T-cell (primary cell): ENCODE data around the gene TOX3. TPM values are rescaled to one million over a fixed set of nuclear protein-coding genes. Genes with fewer than 3 reads are reported as not detected.

ENCODE experiments used
- ATAC-seq, 4 experiments: fragments of 200-7000 bp in 3 of 4; fragments of 150-1000 bp in 1 of 4; cut with Tn5 transposase; replicated peaks in 1 of 4; 1 replicate in 3 of 4; 2 replicates in 1 of 4; pipeline ENCODE4 v1.10.0; 2021; ENCODE audit warnings: moderate library complexity in 3 of 4, mild to moderate bottlenecking in 2 of 4, moderate number of reproducible peaks in 1 of 4
- CTCF ChIA-PET, 2 donors: fragments of 300-600 bp; sonication (Branson Sonifier 250); formaldehyde crosslinking; loops; one replicate each; lab custom pipeline; 2022; ENCODE audit warnings: antibody characterized with exemption in 2 of 2; lab: Charles Lee
- POLR2A ChIA-PET, 2 donors: fragments of 300-600 bp; sonication (Branson Sonifier 250); formaldehyde crosslinking; loops; one replicate each; lab custom pipeline; 2022; ENCODE audit warnings: antibody characterized with exemption in 2 of 2; lab: Charles Lee
- DNase-seq, 35 experiments: peaks; one replicate each; pipeline versions ENCODE4 v3.0.0 to v3.0.0-alpha.2; 2013 to 2023
- H3K27ac ChIP-seq: one replicate; pipeline ENCODE4 v1.5.1; 2013; ENCODE audit warnings: low read length
- H3K27me3 ChIP-seq, 2 experiments: replicated peaks in 1 of 2; 1 replicate in 1 of 2; 2 replicates in 1 of 2; pipeline versions ENCODE4 v1.6.1 to v1.7.0; 2013; ENCODE audit warnings: low read length in 1 of 2, mixed read lengths in 1 of 2; ENCODE audit not compliant: control insufficient read depth in 2 of 2, insufficient read depth in 2 of 2; ENCODE audit errors: extremely low read depth in 1 of 2
- H3K36me3 ChIP-seq, 2 donors: 1 replicate in 1 of 2; 2 replicates in 1 of 2; pipeline versions ENCODE4 v1.6.1 to v1.7.0; 2013; ENCODE audit warnings: low read length in 1 of 2; ENCODE audit not compliant: control insufficient read depth in 2 of 2, insufficient read depth in 1 of 2; ENCODE audit errors: extremely low read depth in 1 of 2
- H3K4me1 ChIP-seq, 2 experiments: 1 replicate in 1 of 2; 2 replicates in 1 of 2; pipeline versions ENCODE4 v1.6.1 to v1.7.0; 2013; ENCODE audit warnings: low read length in 2 of 2, mixed read lengths in 1 of 2; ENCODE audit not compliant: insufficient read depth in 2 of 2, control insufficient read depth in 1 of 2; ENCODE audit errors: extremely low read depth in 1 of 2
- H3K4me3 ChIP-seq, 2 donors: 1 replicate in 1 of 2; 2 replicates in 1 of 2; pipeline versions ENCODE4 v1.5.1 to v1.7.0; 2013; ENCODE audit warnings: mild to moderate bottlenecking in 2 of 2, low read length in 1 of 2, moderate library complexity in 1 of 2; ENCODE audit not compliant: control insufficient read depth in 1 of 2; ENCODE audit errors: extremely low read depth in 1 of 2
- H3K9me3 ChIP-seq: 2 replicates; pipeline ENCODE4 v1.7.0; 2013
- H3K27ac Mint-ChIP-seq, 2 donors: one replicate each; pipeline ENCODE4 v1.8.0; 2020 to 2021; ENCODE audit warnings: mild to moderate bottlenecking in 2 of 2, mixed read lengths in 2 of 2
- H3K27me3 Mint-ChIP-seq, 2 donors: one replicate each; pipeline ENCODE4 v1.8.0; 2021 to 2022; ENCODE audit warnings: mixed read lengths in 2 of 2
- H3K36me3 Mint-ChIP-seq: one replicate; pipeline ENCODE4 v1.8.0; 2021; ENCODE audit warnings: mixed read lengths
- H3K4me1 Mint-ChIP-seq, 3 donors: one replicate each; pipeline ENCODE4 v1.8.0; 2020 to 2022; ENCODE audit warnings: mixed read lengths in 3 of 3, mild to moderate bottlenecking in 1 of 3
- H3K4me3 Mint-ChIP-seq, 3 donors: one replicate each; pipeline ENCODE4 v1.8.0; 2020 to 2022; ENCODE audit warnings: mild to moderate bottlenecking in 3 of 3, mixed read lengths in 3 of 3, moderate library complexity in 3 of 3
- H3K9me3 Mint-ChIP-seq, 3 donors: one replicate each; pipeline ENCODE4 v1.8.0; 2020 to 2022; ENCODE audit warnings: mixed read lengths in 3 of 3
- WGBS: methylation state at CpG from one replicate; pipeline ENCODE4 v1.1.5; 2013; ENCODE audit warnings: missing lambda C conversion rate; ENCODE audit not compliant: insufficient coverage; 5-methylcytosine and 5-hydroxymethylcytosine counted together
- total RNA-seq, 35 experiments: library from RNA in 6 of 35; stranded (reverse) in 6 of 35; fragments of 120-200 nt in 1 of 35; gene quantifications; one replicate each; pipeline versions ENCODE4 v1.2.1 to v1.2.4 and lab custom pipeline; 2013 to 2026

The TOX3 gene
- total RNA-seq, 5 donors from 2014 or later (not counting 1 experiment from before 2014, with no cell fraction given) = 0.09 to 0.10 TPM; not detected in 3

GRCh38 chr16:52529226-52529625 lies 17.7 kb downstream of the TOX3 start:
- no peak overlapping the region for H3K4me3 ChIP-seq
- no peaks in the 10 kb centered on the region for H3K4me1 ChIP-seq
- CTCF ChIA-PET = no interaction called here
- H3K4me3 Mint-ChIP-seq = no peak overlapping the region
- peaks cover 0 to 11% (median 0%) of the 10 kb centered on the region in 3 donors for H3K9me3 Mint-ChIP-seq
- no peaks in the 10 kb centered on the region for H3K36me3 Mint-ChIP-seq
- H3K27me3 ChIP-seq = no peaks in the 10 kb centered on the region
- H3K27ac Mint-ChIP-seq = no peak overlapping the region
- no peaks in the 10 kb centered on the region for H3K36me3 ChIP-seq
- DNase-seq (no peak), ATAC-seq (no peak)
- no peaks in the 10 kb centered on the region for H3K27me3 Mint-ChIP-seq
- no peak overlapping the region for H3K27ac ChIP-seq
- no CpG with 5 or more reads among the region's 1 CpG for WGBS
- POLR2A ChIA-PET = no interaction called here
- no peaks in the 10 kb centered on the region for H3K9me3 ChIP-seq
- H3K4me1 Mint-ChIP-seq = no peaks in the 10 kb centered on the region

- ATAC-seq (no peak), DNase-seq (no peak)
- Histone ChIP-seq H3K4me3 (no peak overlapping the region), H3K27me3 (no peaks in the 10 kb centered on the region), H3K27ac (no peak overlapping the region), H3K36me3 (no peaks in the 10 kb centered on the region), H3K4me1 (no peaks in the 10 kb centered on the region), H3K9me3 (no peaks in the 10 kb centered on the region)
- ChIA-PET CTCF (no interaction called here), POLR2A (no interaction called here)
- Mint-ChIP-seq H3K4me1 (no peaks in the 10 kb centered on the region), H3K36me3 (no peaks in the 10 kb centered on the region), H3K27ac (no peak overlapping the region), H3K9me3 (peaks cover 0 to 11% (median 0%) of the 10 kb centered on the region in 3 donors), H3K4me3 (no peak overlapping the region), H3K27me3 (no peaks in the 10 kb centered on the region)
- WGBS = 60% methylated on average over 1 of the region's 5 CpGs
These were observed 18.4 kb downstream of the TOX3 start for GRCh38 chr16:52528393-52529065.

GRCh38 chr16:52526830-52527229 lies 20.1 kb downstream of the TOX3 start:
- POLR2A ChIA-PET = no interaction called here
- H3K36me3 ChIP-seq = no peaks in the 10 kb centered on the region
- no peaks in the 10 kb centered on the region for H3K4me1 ChIP-seq
- H3K9me3 ChIP-seq = no peaks in the 10 kb centered on the region
- WGBS = no CpG with 5 or more reads among the region's 3 CpGs
- DNase-seq (no peak), ATAC-seq (no peak)
- H3K27me3 ChIP-seq = no peaks in the 10 kb centered on the region
- Mint-ChIP-seq H3K4me3 (no peak overlapping the region), H3K9me3 (peaks cover 0 to 16% (median 3%) of the 10 kb centered on the region in 3 donors), H3K4me1 (no peaks in the 10 kb centered on the region), H3K27ac (no peak overlapping the region), H3K27me3 (peaks cover 0 to 4% of the 10 kb centered on the region in 2 donors), H3K36me3 (no peaks in the 10 kb centered on the region)
- CTCF ChIA-PET = no interaction called here
- no peak overlapping the region for H3K4me3 ChIP-seq
- no peak overlapping the region for H3K27ac ChIP-seq

- CTCF ChIA-PET = no interaction called here
- Mint-ChIP-seq H3K4me1 (no peaks in the 10 kb centered on the region), H3K4me3 (no peak overlapping the region), H3K36me3 (no peaks in the 10 kb centered on the region), H3K27me3 (peaks cover 0 to 4% of the 10 kb centered on the region in 2 donors), H3K27ac (no peak overlapping the region), H3K9me3 (peaks cover 0 to 16% (median 3%) of the 10 kb centered on the region in 3 donors)
- ATAC-seq (no peak), DNase-seq (no peak)
- Histone ChIP-seq H3K4me1 (no peaks in the 10 kb centered on the region), H3K4me3 (no peak overlapping the region), H3K36me3 (no peaks in the 10 kb centered on the region), H3K9me3 (no peaks in the 10 kb centered on the region), H3K27me3 (no peaks in the 10 kb centered on the region), H3K27ac (no peak overlapping the region)
- POLR2A ChIA-PET = no interaction called here
- WGBS = 54% methylated on average over 2 of the region's 8 CpGs
These were observed 20.7 kb downstream of the TOX3 start for GRCh38 chr16:52526116-52526828.

GRCh38 chr16:52521570-52521969 lies 25.4 kb downstream of the TOX3 start:
- Mint-ChIP-seq H3K27me3 (peaks cover 0 to 4% of the 10 kb centered on the region in 2 donors), H3K9me3 (peaks cover 9 to 16% (median 11%) of the 10 kb centered on the region in 3 donors), H3K36me3 (no peaks in the 10 kb centered on the region), H3K4me1 (no peaks in the 10 kb centered on the region), H3K27ac (no peak overlapping the region), H3K4me3 (no peak overlapping the region)
- ATAC-seq (no peak), DNase-seq (no peak)
- Histone ChIP-seq H3K4me1 (no peaks in the 10 kb centered on the region), H3K27ac (no peak overlapping the region), H3K9me3 (no peaks in the 10 kb centered on the region), H3K4me3 (no peak overlapping the region), H3K36me3 (no peaks in the 10 kb centered on the region), H3K27me3 (no peaks in the 10 kb centered on the region)
- ChIA-PET POLR2A (no interaction called here), CTCF (no interaction called here)
- WGBS = 95% methylated on average over 3 of the region's 6 CpGs

GRCh38 chr16:52518884-52519283 lies 28.1 kb downstream of the TOX3 start:
- Histone ChIP-seq H3K4me1 (no peaks in the 10 kb centered on the region), H3K27ac (no peak overlapping the region), H3K36me3 (no peaks in the 10 kb centered on the region), H3K9me3 (no peaks in the 10 kb centered on the region), H3K4me3 (no peak overlapping the region), H3K27me3 (no peaks in the 10 kb centered on the region)
- Mint-ChIP-seq H3K27me3 (peaks cover 0 to 4% of the 10 kb centered on the region in 2 donors), H3K4me3 (no peak overlapping the region), H3K4me1 (no peaks in the 10 kb centered on the region), H3K27ac (no peak overlapping the region), H3K36me3 (no peaks in the 10 kb centered on the region), H3K9me3 (peaks cover 11 to 14% (median 12%) of the 10 kb centered on the region in 3 donors)
- ATAC-seq = no peak
- ChIA-PET CTCF (no interaction called here), POLR2A (no interaction called here)
- WGBS = 90% methylated on average over 2 of the region's 5 CpGs
- DNase-seq = no peak
